Coronary artery (tissue), 2 donors: ENCODE results near the gene FUT1.
"Not testable (repeated sequence)": the region's sequence is repeated elsewhere in the genome, so short reads cannot be mapped to it uniquely, and the experiment has no call there.

Experiments used
- DNase-seq: peaks from one replicate; pipeline ENCODE4 v3.0.0-alpha.2; 2017; ENCODE audit warnings: low spot score
- H3K27ac ChIP-seq, 2 donors: fragments of 200-600 bp; sonication (generic); one replicate each; pipeline ENCODE4 v1.5.1; 2016 to 2019
- H3K4me3 ChIP-seq: fragments of 200-600 bp; sonication (generic); 2 replicates; pipeline ENCODE4 v1.5.1; 2016; ENCODE audit warnings: mild to moderate bottlenecking, moderate library complexity
- CTCF ChIP-seq: fragments of 200-600 bp; sonication (generic); IDR thresholded peaks from one replicate; pipeline ENCODE4 v1.5.1; 2019; ENCODE audit warnings: antibody characterized with exemption

FUT1 gene

GRCh38 chr19:48777720-48778119, 25.3 kb upstream of the FUT1 start:
- TF ChIP-seq CTCF = no peak
- DNase-seq = no peak
- Histone ChIP-seq H3K27ac (no peak overlapping the region), H3K4me3 (no peak overlapping the region)

- Histone ChIP-seq H3K4me3 (no peak overlapping the region), H3K27ac (no peak overlapping the region)
- DNase-seq = no peak
- TF ChIP-seq CTCF = no peak
These were observed 24.7 kb upstream of the FUT1 start for GRCh38 chr19:48777139-48777538.

- no peak for TF ChIP-seq CTCF
- DNase-seq = no peak
- Histone ChIP-seq H3K27ac (no peak overlapping the region), H3K4me3 (no peak overlapping the region)
These were observed 20.1 kb upstream of the FUT1 start for GRCh38 chr19:48772503-48772953.

- H3K4me3 ChIP-seq = no peak overlapping the region
- DNase-seq = no peak
- no peak for TF ChIP-seq CTCF
- H3K27ac ChIP-seq = no peak overlapping the region
These were observed 18.5 kb upstream of the FUT1 start for GRCh38 chr19:48770734-48771472.

- no peak for DNase-seq
- TF ChIP-seq CTCF = no peak
- H3K27ac ChIP-seq = no peak overlapping the region
- H3K4me3 ChIP-seq = no peak overlapping the region
These were observed 17.8 kb upstream of the FUT1 start for GRCh38 chr19:48770266-48770665.

- TF ChIP-seq CTCF = no peak
- no peak for DNase-seq
- Histone ChIP-seq H3K27ac (no peak overlapping the region), H3K4me3 (no peak overlapping the region)
These were observed 16.7 kb upstream of the FUT1 start for GRCh38 chr19:48768994-48769713.

GRCh38 chr19:48768171-48768753, 15.8 kb upstream of the FUT1 start:
- not testable (repeated sequence) for H3K27ac ChIP-seq

GRCh38 chr19:48765816-48766215, 13.4 kb upstream of the FUT1 start:
- not testable (repeated sequence) for H3K4me3 ChIP-seq, DNase-seq, H3K27ac ChIP-seq

More at GRCh38 chr19:48768171-48768753, 15.8 kb upstream of the FUT1 start:
- not testable (repeated sequence) for H3K4me3 ChIP-seq, DNase-seq
